Measurements from ENCODE around the gene ALOX12. TPM values are rescaled to one million over a fixed set of nuclear protein-coding genes. Genes with fewer than 3 reads are reported as not detected.

Gene ALOX12
- total RNA-seq, 2 donors from 2014 or later: not detected

DNA sequence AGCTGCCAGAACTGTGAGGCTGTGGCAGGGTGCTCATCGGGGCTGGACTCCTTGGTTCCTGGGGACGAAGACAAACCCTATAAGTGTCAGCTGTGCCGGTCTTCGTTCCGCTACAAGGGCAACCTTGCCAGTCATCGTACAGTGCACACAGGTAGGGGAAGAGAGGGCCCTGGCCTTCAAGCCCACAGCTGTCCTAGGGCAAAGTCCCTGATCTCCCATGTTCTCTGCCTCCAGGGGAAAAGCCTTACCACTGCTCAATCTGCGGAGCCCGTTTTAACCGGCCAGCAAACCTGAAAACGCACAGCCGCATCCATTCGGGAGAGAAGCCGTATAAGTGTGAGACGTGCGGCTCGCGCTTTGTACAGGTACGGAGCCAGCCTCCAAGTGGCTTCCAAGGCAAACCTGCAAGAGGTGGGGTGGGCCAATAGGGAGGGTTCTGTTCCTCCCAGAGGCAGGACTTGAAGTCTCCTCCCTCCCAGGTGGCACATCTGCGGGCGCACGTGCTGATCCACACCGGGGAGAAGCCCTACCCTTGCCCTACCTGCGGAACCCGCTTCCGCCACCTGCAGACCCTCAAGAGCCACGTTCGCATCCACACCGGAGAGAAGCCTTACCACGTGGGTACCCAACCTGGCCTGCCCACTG lies 30.7 kb downstream of the ALOX12 start:
- DNase-seq (ENCODE audit: low spot score in 2 of 2): no peak
- no peak for ATAC-seq
- H3K27ac Mint-ChIP-seq: peak overlapping the region in 1 of 2 donors; percentile 50

DNA sequence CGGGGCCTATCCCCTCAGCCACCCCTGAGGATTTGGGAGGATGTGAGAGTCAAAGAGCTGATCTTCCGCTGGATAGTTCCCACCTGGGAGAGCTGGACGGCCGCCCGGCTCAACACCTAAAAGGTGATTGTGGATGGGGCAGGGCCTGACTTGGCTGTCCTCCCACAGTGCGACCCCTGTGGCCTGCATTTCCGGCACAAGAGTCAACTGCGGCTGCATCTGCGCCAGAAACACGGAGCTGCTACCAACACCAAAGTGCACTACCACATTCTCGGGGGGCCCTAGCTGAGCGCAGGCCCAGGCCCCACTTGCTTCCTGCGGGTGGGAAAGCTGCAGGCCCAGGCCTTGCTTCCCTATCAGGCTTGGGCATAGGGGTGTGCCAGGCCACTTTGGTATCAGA lies 31.5 kb downstream of the ALOX12 start:
- Mint-ChIP-seq H3K27ac (no peak overlapping the region), H3K9me3 (peaks cover 15 to 17% of the 10 kb centered on the region in 2 donors), H3K36me3 (peaks cover 22% of the 10 kb centered on the region in 2 donors)
- DNase-seq (ENCODE audit: low spot score in 2 of 2) (no peak), ATAC-seq (no peak)

More for the DNA sequence above, 30.7 kb downstream of the ALOX12 start:
- Mint-ChIP-seq H3K9me3 (peaks cover 15 to 17% of the 10 kb centered on the region in 2 donors), H3K36me3 (peaks cover 22% of the 10 kb centered on the region in 2 donors)

DNA sequence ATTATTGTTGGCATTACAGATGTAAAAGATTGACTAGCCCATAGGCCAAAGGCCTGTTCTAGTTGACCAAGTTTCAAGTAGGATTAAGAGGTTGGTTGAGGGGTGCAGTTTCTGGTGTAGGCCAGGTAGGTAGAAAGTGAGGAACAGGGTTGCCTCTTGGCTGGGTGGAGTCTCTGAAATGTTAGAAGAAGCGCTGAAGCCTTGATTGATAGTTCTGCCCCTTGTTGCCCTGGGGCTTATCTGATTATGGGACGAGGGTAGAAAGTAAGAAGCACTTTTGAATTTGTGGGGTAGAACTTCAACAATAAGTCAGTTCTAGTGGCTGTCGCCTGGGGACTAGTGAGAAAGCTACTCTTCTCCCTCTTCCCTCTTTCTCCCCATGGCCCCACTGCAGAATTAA lies 33.2 kb downstream of the ALOX12 start:
- DNase-seq (ENCODE audit: low spot score in 2 of 2): no peak
- peaks cover 15 to 17% of the 10 kb centered on the region in 2 donors for H3K9me3 Mint-ChIP-seq
- no peak for ATAC-seq
- peaks cover 15 to 22% of the 10 kb centered on the region in 2 donors for H3K36me3 Mint-ChIP-seq
- H3K27ac Mint-ChIP-seq: peak overlapping the region; percentile 31 to 78

DNA sequence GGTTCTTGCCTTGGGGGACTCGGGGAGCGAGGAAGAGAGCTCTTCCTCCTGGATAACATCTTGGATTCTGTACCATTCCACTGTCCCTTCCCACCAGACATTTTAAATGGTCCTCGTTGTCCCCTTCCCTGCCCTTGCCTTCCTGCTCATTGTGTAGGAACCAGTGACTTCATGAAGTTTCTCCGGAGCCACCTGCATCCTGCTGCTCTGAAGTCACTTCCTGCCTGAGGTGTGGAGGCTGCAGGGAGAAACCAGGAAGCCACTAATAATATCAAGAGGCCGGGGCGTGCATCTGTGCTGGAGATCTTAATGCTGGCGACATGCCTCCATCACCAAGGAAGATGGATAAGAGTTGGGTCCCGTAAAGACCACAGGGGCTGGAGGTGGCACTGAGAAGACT lies 33.8 kb downstream of the ALOX12 start:
- peak; percentile 67 to 78 for ATAC-seq
- peaks cover 18 to 22% of the 10 kb centered on the region in 2 donors for H3K36me3 Mint-ChIP-seq
- peak overlapping the region; percentile 70 to 78 for H3K27ac Mint-ChIP-seq
- DNase-seq (ENCODE audit: low spot score in 2 of 2): no peak
- H3K9me3 Mint-ChIP-seq: peaks cover 15 to 17% of the 10 kb centered on the region in 2 donors

DNA sequence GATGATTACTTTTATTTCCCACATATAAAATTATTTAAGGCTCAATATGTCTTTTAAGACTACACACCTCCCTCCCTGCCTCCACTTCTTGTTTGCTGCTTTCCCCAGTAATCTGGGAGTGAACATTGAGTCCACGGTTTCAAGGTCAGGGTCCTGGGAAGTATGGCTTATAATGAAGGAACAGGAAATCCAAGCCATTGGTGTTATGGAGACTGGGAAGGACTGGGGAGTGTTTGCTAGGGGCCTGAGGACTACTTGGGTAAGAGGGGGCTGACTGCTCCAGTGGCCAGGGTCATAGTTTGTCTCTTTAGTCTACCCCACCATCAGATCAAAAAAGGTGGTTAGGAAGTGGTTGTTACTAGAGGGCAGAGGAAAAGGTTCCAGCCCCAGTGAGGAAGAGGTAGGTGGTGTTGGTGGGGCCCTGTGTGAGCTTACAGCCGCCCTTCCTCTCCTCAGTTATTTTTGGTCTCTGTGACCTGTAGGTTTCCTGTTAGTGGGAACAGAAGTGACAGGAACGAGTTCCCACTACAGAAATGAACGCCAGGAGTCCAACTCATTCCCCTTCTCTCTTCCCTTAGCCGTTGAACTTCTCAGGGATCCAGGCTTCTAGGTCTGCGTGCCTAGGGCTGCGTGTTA lies 39.2 kb downstream of the ALOX12 start:
- Mint-ChIP-seq H3K9me3 (peaks cover 3 to 6% of the 10 kb centered on the region in 2 donors), H3K27ac (peak overlapping the region; percentile 97 to 98), H3K36me3 (peaks cover 8 to 12% of the 10 kb centered on the region in 2 donors)
- DNase-seq (ENCODE audit: low spot score in 2 of 2) (no peak), ATAC-seq (peak; percentile 39 to 60)

DNA sequence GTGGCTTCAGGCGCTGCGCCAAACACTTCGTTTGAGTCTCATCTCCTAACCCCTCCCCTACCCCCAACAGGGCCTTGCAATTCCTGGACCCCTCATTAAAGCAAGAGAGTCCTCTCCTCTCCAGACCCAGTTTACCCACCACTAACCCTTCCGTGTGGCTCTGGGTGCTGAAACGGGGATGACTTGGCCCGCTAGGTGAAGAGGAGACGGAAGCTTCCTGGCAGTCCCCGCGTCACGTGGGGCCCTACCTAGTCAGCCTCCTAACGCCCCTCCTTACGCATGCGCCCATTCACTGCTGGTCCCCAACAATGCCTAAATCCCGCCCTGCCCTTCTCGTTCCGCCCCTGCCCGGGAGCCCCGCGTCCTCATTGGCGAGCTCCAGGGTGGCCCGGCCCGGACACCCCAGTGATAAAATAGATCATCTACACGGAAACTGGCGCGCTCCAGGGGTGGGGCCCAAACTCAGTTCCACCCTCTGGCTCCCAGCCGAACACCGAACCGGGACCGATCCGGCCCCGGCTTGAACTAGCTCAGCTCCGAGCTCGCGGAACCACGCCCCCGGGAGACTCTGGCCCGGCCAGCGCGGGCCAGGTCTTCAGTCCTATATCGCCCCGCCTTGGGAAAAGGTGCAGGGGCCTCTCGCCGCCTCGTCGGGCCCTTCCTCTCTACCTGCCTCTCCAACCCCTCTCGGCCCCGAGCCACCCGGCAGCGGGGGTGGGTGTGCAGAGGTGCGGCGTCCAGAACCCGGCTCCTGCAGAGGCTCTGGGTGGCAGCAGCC lies 39.9 kb downstream of the ALOX12 start, which contains the start of gene SLC16A13:
SLC16A13 (plus strand) TSS at position 425 of the 778 bp plus-strand sequence. CDS start 368 bp downstream, outside the sequence.
- DNase-seq (ENCODE audit: low spot score in 2 of 2) (peak; percentile 96 to 98), ATAC-seq (peak; percentile 93 to 96)
- peaks cover 0 to 1% of the 10 kb centered on the region in 2 donors for H3K9me3 Mint-ChIP-seq
- H3K27ac Mint-ChIP-seq: peak within 1 kb of the TSS; percentile 97 to 98
- H3K36me3 Mint-ChIP-seq: peaks cover under 1 to 4% of the 10 kb centered on the region in 2 donors

DNA sequence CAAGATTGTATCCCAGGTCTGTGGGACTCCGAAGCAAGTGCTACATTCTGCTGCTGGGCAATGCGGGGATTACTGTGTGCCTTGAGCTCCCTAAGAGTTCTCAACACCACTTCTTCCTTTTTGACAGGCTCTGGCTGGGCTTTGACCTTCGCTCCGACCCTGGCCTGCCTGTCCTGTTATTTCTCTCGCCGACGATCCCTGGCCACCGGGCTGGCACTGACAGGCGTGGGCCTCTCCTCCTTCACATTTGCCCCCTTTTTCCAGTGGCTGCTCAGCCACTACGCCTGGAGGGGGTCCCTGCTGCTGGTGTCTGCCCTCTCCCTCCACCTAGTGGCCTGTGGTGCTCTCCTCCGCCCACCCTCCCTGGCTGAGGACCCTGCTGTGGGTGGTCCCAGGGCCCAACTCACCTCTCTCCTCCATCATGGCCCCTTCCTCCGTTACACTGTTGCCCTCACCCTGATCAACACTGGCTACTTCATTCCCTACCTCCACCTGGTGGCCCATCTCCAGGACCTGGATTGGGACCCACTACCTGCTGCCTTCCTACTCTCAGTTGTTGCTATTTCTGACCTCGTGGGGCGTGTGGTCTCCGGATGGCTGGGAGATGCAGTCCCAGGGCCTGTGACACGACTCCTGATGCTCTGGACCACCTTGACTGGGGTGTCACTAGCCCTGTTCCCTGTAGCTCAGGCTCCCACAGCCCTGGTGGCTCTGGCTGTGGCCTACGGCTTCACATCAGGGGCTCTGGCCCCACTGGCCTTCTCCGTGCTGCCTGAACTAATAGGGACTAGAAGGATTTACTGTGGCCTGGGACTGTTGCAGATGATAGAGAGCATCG lies 42.4 kb downstream of the ALOX12 start:
- peak overlapping the region in 1 of 2 donors; percentile 1 for H3K27ac Mint-ChIP-seq
- H3K9me3 Mint-ChIP-seq: no peaks in the 10 kb centered on the region

DNA sequence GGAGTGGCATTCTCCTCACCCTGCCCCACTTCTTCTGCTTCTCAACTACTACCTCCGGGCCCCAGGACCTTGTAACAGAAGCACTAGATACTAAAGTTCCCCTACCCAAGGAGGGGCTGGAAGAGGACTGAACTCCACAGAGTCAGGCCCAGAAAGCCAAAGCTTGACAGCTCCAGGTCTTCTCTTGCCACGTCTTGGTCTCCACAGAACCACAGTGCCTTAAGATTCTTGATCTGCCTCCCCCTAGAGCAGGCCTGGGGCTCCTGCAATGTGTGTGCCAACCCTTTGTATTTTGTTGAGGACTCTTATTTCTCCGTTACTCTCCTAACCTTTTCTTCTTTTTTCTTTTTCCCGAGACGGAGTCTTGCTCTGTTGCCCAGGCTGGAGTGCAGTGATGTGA lies 44.0 kb downstream of the ALOX12 start:
- H3K27ac Mint-ChIP-seq: peak overlapping the region in 1 of 2 donors; percentile 16
- no peaks in the 10 kb centered on the region for H3K36me3 Mint-ChIP-seq
- ATAC-seq: no peak
- no peaks in the 10 kb centered on the region for H3K9me3 Mint-ChIP-seq
- no peak for DNase-seq (ENCODE audit: low spot score in 2 of 2)

More for the DNA sequence above, 42.4 kb downstream of the ALOX12 start:
- DNase-seq (ENCODE audit: low spot score in 2 of 2): no peak
- H3K36me3 Mint-ChIP-seq: peaks cover 0 to 4% of the 10 kb centered on the region in 2 donors
- ATAC-seq: no peak

DNA sequence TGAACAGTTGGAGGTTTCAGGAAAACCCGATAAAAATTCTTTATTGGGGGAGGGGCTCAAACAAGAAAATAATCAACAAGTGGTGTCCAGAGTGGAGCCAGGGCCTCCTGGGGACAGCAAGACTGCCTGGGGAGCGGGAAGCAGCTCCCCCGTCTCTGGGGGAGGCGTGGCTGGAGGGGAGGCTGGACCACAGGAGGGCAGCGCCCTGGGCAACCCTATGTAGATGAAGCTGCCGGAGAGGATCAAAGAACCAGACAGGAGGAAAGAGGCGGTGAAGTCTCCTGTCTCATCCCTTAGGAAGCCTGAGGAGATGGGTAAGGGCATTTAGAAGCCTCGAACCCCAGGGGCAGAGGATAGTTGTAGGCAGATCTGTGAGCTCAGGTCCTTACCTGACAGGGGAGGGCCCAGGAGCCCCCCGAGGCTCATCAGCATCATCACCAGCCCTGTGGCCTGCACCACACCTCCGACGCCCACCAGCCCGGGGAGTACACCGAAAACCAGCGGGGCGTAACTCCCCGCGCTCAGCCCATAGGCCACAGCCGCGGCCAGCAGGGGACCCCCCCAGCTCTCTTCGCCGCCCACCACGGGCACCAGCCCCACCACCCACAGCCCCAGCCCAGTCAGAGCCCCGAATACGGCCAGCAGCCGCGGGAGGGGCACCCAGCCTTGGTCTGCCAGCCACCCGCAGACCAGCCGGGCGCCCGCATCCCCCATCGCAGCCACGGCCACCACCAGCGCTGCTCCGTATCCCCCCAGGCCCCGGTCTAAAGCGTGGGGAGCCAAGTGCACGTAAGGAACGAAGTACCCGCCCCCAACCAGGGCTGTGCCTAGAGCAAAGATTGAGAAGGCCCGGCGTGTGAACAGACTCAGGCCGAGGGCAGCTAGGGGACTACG lies 46.0 kb downstream of the ALOX12 start:
- no peaks in the 10 kb centered on the region for H3K36me3 Mint-ChIP-seq
- ATAC-seq (no peak), DNase-seq (ENCODE audit: low spot score in 2 of 2) (no peak)
- H3K27ac Mint-ChIP-seq: peak overlapping the region in 1 of 2 donors; percentile 72
- no peaks in the 10 kb centered on the region for H3K9me3 Mint-ChIP-seq

DNA sequence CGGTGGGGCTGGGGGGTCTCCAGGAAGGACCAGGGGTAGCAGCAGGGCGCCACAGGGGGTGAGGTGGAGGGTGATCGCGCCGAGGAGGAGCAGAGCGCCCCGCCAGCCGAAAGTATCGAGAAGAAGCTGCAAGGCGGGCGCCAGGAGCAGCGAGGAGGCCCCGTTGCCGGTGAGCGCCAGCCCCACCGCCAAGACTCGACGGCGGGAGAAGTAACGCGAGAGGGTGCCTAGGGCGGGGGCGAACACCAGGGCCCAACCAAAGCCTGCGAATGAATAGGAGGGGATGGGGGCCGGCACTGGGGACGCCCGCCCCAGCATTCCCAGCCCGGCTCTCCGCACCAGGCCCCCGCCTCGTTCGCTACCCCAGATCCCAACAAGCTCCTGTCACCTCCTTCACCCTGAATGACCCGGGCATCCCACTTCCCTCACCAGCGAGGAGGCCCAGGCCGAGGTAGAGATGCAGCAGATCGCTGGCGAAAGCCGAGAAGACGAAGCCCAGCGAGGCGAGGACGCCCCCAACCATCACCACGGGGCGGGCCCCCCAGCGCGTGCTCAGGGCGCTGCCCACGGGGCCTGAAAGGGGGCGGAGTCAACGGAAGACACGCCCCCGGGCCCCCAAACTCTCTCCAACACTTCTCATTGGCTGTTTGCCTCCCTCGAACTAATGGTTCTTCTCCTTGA lies 46.8 kb downstream of the ALOX12 start:
- Mint-ChIP-seq H3K27ac (peak overlapping the region in 1 of 2 donors; percentile 72), H3K36me3 (no peaks in the 10 kb centered on the region), H3K9me3 (no peaks in the 10 kb centered on the region)
- ATAC-seq (peak; percentile 21 to 49), DNase-seq (ENCODE audit: low spot score in 2 of 2) (peak in 1 of 2 donors; percentile 67)

DNA sequence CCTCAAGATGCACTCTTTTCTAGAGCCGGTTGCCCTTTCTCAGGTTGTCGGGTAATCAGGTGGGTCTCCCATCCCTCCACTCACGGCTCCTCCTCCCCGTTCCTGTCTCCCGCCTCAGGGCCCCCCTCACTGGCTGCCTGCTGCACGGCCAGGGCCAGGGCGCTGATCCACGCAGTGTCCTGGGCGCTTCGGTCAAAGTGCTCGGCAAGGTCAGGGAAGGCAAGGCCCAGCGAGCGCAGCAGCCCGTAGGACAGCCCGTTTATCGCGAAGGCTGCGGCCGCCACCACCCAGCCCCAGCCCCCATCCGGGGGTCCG lies 47.3 kb downstream of the ALOX12 start:
- no peaks in the 10 kb centered on the region for H3K36me3 Mint-ChIP-seq
- peak overlapping the region in 1 of 2 donors; percentile 72 for H3K27ac Mint-ChIP-seq
- ATAC-seq (no peak), DNase-seq (ENCODE audit: low spot score in 2 of 2) (no peak)
- H3K9me3 Mint-ChIP-seq: no peaks in the 10 kb centered on the region

DNA sequence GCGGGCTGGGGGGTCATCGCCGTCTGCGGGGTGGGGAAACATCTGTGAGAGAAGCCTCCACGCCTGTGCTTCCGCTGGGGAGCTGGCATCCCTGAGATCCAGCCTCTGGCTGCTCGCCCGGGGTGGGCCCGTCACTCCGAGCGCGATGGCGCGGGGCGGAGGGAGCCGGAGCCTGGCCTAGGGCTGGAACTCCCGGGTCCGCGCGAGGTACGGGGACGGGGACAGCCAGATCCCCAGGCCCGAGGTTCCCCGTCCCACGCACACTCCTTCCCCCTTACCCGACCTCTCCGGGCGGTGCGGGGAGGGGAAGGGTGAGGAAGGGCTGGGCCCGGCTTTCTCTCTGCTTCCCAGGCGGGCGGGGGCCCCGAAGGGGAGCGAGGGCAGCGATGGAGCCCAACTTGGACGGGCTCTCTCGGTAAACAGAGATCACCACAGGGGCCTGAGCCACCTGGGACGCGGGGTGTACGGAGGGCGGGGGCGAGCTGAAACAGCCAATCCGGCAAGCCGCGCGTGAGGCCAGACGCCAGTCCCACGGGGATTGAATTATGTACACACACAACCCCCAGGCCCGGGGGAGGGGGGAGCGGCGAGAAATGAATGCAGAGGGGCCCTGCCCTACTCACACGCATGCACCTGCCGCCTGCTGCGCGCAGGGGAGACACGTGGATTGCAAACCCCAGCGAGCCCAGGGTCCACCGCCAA lies 47.8 kb downstream of the ALOX12 start, which contains the start of gene SLC16A11:
SLC16A11 (minus strand) TSS at position 596 of the 702 bp plus-strand sequence; CDS start at position 17, 579 bp downstream.
- H3K27ac Mint-ChIP-seq: peak within 1 kb of the TSS in 1 of 2 donors; percentile 72
- DNase-seq (ENCODE audit: low spot score in 2 of 2): no peak
- no peaks in the 10 kb centered on the region for H3K36me3 Mint-ChIP-seq
- ATAC-seq: peak in 1 of 2 donors; percentile 5
- H3K9me3 Mint-ChIP-seq: no peaks in the 10 kb centered on the region

DNA sequence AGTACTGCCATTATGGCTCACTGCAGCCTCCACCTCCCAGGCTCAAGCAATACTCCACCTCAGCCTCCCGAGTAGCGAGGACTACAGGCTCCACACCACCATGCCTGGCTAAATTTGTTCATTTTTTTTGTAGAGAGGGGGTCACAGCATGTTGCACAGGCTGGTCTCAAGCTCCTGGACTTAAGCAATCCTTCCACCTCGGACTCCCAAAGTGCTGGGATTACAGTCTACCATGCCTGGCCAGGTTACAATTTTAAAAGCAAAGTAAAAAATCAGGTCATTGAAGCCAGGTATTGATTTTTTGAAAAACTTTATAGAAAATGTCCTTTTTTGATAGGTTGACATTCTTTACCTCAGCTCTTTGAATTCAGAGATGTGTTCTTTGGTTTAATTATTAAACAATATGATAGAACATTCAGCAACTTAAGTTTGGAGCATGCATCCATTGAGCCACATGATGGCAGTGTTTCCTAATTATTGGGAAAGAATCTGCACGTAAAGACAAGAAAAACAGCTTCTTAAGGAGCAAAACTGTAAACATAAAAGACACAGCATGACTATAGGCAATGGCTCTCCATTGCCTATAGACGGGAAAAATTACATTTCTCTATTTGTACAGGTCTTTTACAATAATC lies 49.8 kb downstream of the ALOX12 start:
- ATAC-seq (peak in 1 of 2 donors; percentile 22), DNase-seq (ENCODE audit: low spot score in 2 of 2) (no peak)
- Mint-ChIP-seq H3K36me3 (no peaks in the 10 kb centered on the region), H3K9me3 (no peaks in the 10 kb centered on the region), H3K27ac (peak overlapping the region in 1 of 2 donors; percentile 77)

Measured in activated naive CD4-positive, alpha-beta T cell treated with anti-CD3 and anti-CD28 coated beads, Interleukin-2, amount 50 U/mL, for 72 hours (primary cell).